NCI-H2171 (cell line): ENCODE data around the gene DMXL1.
A peak's percentile ranks its signal among the peaks of the same experiment; 100 is the strongest.

Experiments
- DNase-seq: peaks from one replicate; lab custom pipeline; 2025; lab: John Stamatoyannopoulos, UW

DMXL1 gene

GRCh38 chr5:119270960-119271757, 200.3 kb downstream of the DMXL1 start:
- no peak for DNase-seq

- DNase-seq: no peak
These were observed 201.2 kb downstream of the DMXL1 start for GRCh38 chr5:119271758-119272730.

- no peak for DNase-seq
These were observed 202.5 kb downstream of the DMXL1 start for GRCh38 chr5:119273391-119273839.

- no peak for DNase-seq
These were observed 203.3 kb downstream of the DMXL1 start for GRCh38 chr5:119274030-119274766.

GRCh38 chr5:119274767-119275130, 203.9 kb downstream of the DMXL1 start:
- DNase-seq: no peak

GRCh38 chr5:119275146-119275545, 204.3 kb downstream of the DMXL1 start:
- no peak for DNase-seq

GRCh38 chr5:119275601-119276173, 204.8 kb downstream of the DMXL1 start:
- no peak for DNase-seq

GRCh38 chr5:119276978-119277377, 206.1 kb downstream of the DMXL1 start:
- DNase-seq: no peak

GRCh38 chr5:119279093-119279492, 208.2 kb downstream of the DMXL1 start:
- no peak for DNase-seq

- DNase-seq: peak; percentile 8
These were observed 209.5 kb downstream of the DMXL1 start for GRCh38 chr5:119280380-119280779.

- no peak for DNase-seq
These were observed 211.7 kb downstream of the DMXL1 start for GRCh38 chr5:119282628-119283027.

- DNase-seq: no peak
These were observed 213.1 kb downstream of the DMXL1 start for GRCh38 chr5:119284031-119284430.

- no peak for DNase-seq
These were observed 214.4 kb downstream of the DMXL1 start for GRCh38 chr5:119285070-119285916.

GRCh38 chr5:119286511-119287488, 215.9 kb downstream of the DMXL1 start:
- DNase-seq: no peak

GRCh38 chr5:119287547-119288111, 216.7 kb downstream of the DMXL1 start:
- DNase-seq: no peak

GRCh38 chr5:119288379-119289033, 217.6 kb downstream of the DMXL1 start:
- DNase-seq: no peak

- DNase-seq: no peak
These were observed 218.7 kb downstream of the DMXL1 start for GRCh38 chr5:119289438-119290044.

GRCh38 chr5:119290161-119290569, 219.3 kb downstream of the DMXL1 start:
- DNase-seq: no peak
